GM12891 (cell line): ENCODE measurements around the gene PALD1.

ENCODE experiments used
- PAX5 ChIP-seq: IDR thresholded peaks from 2 replicates; pipeline ENCODE4 v1.6.1; 2011; ENCODE audit warnings: low read length, moderate library complexity, mild to moderate bottlenecking; ENCODE audit not compliant: insufficient read depth, severe bottlenecking
- POLR2A ChIP-seq: IDR thresholded peaks from 2 replicates; pipeline ENCODE4 v1.6.1; 2011; ENCODE audit warnings: low read depth, low read length, control low read depth
- POLR2AphosphoS5 ChIP-seq: IDR thresholded peaks from 2 replicates; pipeline ENCODE4 v1.6.1; 2011; ENCODE audit warnings: low read depth, low read length, control low read depth
- SPI1 ChIP-seq: IDR thresholded peaks from 2 replicates; pipeline ENCODE4 v1.6.1; 2011; ENCODE audit warnings: low read depth, low read length, control low read depth
- TAF1 ChIP-seq: IDR thresholded peaks from 2 replicates; pipeline ENCODE4 v1.6.1; 2011; ENCODE audit warnings: low read depth, low read length, control low read depth

GRCh38 chr10:70432561-70433263 is 45.9 kb upstream of the PALD1 start:
- TF ChIP-seq POLR2A = no peak
- TF ChIP-seq POLR2AphosphoS5 = no peak
- TF ChIP-seq TAF1 = no peak
- TF ChIP-seq SPI1 = no peak
- no peak for TF ChIP-seq PAX5
